GM10847 (cell line): Measurements from ENCODE around the gene SERPINA1.

Experiments
- POLR2A ChIP-seq: IDR thresholded peaks from 2 replicates; pipeline ENCODE4 v1.6.1; 2011; ENCODE audit not compliant: insufficient read length; ENCODE audit errors: extremely low read depth

The SERPINA1 gene

DNA sequence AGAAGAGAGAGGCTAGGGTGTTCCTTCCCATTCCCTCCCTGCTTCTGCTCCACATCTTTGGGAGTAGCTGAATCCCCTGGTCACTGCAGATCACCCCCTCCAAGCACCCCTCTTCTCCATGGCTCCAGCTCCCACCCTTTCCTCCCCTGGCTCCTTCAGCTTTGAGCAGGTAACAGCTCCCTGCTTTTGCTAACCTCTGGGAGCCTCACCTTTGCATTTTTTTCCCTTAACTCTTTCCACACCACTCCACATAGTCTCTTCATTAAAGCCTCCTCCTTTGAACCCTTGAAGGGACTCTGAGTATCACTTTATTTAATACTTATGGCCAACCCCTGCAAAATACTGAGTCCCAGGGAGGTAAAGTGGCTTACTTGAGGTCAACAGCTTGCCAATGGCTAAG, 39.6 kb downstream of the SERPINA1 start:
- no peak for TF ChIP-seq POLR2A

DNA sequence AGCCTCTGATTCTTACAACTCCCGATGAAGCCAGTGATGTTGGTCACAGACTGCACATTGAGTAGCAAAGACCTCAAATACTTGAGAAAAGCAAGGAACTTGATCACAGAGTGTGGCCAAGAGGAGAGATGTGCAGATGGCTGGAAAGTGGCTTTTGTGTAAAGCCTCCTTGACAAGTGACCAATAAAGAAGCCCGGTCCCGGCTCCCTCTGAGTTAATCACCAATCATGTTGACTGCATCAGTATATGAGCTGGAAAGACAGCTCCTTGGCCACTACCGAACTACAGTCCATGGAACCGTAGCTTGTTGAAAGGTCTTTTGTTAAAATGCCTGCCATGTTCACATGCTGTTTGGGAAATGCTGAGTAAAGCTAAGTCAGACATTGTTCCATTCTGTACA, 41.6 kb downstream of the SERPINA1 start:
- TF ChIP-seq POLR2A = no peak

DNA sequence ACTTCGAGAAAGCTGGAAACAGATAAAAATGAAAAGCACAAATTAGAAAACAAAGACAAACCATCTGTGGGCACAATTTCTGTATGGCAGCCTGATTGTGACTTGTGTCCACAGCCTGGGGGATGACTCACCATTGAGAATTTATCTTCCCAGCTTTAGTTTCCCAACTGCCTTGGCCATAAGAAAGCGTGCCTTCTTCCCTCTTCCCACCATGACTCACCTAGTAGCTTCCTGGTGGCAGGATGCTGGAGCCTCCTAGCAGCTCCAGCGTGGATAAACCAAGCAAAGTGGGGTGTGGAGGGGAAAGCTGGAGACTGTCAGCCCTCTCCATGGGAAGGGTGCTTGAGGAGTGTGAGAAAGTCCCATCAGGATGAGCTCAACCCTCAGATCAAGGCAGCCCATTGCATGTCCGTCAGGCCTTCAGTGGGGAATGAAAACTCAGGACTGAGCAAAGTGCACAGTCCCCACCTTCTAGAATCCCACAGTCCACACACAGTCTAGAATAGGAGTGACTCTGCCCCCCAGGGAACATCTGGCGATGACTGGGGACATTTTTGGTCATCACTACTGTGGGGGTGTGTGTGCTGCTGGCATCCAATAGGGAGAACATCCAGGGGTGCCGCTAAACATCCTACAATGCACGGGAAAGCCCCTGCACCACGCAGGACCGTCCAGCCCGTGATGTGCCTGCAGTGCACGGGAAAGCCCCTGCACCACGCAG, 42.9 kb downstream of the SERPINA1 start:
- no peak for TF ChIP-seq POLR2A

DNA sequence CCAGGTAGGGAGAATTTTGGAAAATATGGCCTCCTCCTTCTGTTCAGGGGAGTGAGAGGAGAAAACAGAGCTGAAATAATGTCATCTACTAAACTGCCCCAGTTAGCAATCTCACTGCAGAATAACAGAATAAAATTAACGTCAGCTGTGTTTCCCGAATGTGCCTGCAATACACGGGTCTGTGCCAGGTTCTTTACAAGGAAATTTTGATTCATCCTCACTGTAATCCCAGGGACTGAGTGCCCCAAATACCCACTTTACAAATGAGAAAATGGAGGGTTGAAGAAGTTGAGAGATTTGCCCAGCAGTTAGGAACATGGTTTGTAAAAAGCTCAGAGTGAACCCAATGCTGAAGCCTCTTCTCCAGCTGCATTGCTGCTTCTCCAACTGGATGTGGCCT, 44.0 kb downstream of the SERPINA1 start:
- TF ChIP-seq POLR2A = no peak

DNA sequence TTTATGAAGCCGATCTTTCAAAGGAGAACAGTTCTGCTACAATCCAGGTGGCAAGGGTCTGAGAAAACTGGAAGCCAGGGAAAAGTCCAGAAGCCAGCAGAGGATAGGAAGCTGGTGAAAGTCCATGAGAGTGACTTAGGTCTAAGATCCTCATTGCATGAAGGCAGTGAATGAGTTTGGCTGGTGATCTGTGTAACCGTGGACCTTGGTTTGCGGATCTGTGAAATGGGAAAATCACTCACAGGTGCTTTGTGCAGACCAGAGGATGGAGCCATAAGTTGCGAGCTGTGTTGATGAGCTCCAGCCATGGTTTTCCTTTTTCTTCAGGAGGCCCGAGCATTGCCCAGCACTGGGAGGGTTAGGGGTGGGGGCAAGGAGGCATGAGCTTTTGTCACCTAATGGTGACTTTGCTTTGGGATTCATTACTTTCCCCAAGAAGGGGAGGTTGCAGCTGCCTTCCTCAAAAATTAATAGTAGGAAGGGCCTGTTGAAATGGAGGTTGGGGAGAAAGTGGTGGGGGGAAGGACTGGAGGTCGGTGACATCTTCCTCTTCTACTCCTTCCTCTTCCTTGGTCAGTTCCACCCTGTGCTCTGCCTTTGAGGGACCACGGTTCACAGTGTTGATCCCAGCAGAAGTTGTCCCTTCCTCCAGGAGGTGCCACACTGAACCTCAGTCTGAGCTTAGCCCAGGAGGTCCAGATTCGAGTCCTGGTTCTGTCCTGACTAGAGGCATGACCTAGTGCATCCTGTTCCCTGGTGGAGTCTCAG, 45.0 kb downstream of the SERPINA1 start:
- TF ChIP-seq POLR2A = no peak

DNA sequence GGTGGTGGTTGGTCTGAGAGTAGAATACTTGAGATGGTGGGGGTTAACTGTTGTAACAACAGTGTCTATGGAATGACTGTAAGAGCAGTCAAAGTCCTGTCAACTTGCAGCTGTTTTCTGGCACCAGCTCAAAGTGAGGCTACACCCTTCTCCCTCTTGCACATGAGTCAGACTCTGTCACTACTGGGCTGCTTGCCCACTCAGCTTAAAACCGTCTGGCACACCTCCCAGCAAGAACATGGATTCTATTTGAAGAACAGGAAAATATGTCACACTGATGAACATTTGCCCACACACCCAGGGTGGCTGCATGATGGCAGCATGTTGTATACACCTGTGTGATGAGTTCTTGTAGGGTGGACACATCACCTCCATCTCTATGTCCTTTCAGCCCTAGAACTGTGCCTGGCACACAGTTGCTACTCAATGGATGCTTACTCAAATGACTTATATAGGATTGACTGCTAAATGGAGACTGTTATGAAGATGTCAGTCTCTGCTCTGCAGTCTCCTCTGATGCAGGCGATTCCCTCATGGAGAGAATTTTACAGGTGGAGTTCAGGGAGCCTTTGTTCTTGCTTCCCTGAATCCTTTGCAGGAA, 46.0 kb downstream of the SERPINA1 start:
- TF ChIP-seq POLR2A = no peak

DNA sequence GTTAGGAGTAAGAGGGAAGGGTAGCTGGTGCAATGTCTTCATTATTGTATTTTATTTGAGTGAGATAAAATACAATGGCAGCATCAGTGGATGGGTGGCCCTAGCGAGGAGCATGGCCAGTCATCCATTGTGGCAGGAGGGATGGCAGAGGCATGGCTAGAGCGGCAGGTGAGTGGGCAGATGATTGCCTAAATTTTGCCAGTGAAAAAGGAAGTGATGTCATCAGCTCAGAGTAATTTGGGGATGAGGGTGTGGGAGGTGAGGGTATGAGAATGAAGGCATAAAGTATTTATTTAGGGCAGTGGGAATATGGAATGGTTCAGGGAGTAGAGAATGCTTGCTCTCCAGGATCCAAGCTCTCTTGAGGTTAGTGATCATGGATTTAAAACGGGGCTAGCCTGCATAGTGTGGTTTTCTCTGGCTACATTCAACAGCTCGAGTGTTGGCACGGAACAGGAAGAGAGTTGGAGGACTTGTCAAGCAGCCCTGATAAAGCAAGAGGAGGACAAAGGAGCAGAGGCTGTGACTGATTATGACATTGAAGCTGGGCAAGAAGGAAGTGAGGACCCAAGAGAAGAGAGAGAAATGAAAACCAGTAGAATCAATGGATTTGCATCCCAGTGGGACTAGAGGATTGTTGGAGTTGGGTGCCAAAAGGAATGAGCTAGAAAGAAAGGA, 46.6 kb downstream of the SERPINA1 start:
- TF ChIP-seq POLR2A = no peak

DNA sequence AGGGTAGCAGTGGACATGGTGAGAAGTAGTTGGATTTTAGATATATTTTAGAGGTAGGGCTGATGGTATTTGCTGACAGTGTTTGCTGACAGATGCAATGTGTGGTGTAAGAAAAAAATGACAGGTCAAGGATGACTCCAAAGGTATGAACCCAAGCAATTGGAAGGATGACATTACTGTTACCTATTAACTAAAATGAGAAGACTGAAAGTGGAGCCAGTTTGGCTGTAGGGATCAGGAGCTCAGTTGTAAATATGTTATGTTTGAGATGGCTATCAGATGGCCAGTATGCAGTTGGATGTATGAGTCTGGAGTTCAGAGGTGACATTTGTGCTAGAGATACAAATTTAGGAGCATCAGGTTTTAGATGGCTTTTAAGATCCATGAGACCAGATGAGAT, 47.9 kb downstream of the SERPINA1 start:
- TF ChIP-seq POLR2A = no peak

DNA sequence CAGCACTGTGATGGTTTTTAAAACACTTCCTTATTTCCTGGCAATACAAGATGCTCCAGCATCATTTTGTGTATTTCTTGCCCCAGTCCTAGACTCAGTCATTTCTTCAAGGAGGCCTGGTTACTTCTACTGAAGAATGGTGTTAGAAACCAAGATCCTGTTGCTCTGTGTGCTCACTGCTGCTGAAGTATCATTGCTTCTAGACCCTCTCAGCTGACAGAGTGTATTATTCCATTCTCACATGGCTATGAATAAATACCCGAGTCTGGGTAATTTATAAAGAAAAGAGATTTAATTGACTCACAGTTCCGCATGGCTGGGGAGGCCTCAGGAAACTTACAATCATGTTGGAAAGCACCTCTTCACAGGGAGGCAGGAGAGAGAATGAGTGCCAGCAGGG, 50.4 kb downstream of the SERPINA1 start:
- no peak for TF ChIP-seq POLR2A

DNA sequence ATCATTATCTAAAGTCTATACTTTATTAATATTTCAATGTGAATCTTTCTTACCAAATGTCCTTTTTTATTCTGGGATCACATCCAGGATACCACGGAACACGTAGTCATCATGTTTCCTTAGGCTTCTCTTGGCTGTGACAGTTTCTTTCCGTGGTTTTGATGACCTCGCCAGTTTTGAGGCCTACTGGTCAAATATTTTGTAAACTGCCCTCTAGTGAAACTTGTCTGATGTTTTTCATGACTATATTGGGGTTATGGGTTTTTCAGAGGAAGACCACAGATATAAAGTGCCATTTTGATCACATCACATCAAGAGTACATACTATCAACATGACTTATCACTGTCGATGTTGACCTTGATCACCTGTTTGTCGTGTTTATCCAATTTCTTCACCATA, 51.1 kb downstream of the SERPINA1 start:
- no peak for TF ChIP-seq POLR2A

DNA sequence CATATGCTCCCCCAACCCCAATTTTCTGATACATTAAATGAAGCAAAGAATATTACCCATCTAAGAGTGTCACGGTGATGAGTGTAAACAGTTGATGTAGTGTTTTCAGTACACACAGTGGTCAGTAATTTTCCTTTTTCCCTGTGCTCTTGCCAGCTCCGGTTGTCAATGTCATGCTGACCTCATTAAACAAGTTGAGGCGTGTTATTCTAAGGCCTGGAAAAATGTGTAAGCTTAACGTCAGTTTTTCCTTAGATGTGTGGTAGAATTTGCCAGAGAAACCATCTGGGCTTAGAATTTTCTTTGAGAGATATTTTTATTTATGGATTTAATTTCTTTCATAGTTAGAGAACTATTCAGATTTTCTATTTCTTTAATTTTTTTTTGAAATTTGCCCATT, 53.5 kb downstream of the SERPINA1 start:
- no peak for TF ChIP-seq POLR2A

DNA sequence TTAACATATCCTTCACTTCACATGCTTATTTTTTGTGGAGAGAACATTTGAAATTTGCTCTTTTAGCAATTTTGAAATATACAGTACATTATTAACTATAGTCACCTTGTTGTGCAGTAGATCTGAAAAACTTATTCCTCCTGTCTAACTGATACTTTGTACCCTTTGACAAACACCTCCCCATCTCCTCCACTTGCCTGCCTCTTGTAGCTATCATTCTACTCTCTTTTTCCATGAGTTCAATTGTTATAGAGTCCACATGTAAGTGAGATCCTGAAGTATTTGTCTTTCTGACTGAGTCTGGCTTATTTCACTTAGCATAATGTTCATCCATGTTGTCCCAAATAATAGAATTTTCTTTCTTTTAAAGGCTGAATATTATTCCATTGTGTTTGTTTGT, 55.8 kb downstream of the SERPINA1 start:
- no peak for TF ChIP-seq POLR2A

DNA sequence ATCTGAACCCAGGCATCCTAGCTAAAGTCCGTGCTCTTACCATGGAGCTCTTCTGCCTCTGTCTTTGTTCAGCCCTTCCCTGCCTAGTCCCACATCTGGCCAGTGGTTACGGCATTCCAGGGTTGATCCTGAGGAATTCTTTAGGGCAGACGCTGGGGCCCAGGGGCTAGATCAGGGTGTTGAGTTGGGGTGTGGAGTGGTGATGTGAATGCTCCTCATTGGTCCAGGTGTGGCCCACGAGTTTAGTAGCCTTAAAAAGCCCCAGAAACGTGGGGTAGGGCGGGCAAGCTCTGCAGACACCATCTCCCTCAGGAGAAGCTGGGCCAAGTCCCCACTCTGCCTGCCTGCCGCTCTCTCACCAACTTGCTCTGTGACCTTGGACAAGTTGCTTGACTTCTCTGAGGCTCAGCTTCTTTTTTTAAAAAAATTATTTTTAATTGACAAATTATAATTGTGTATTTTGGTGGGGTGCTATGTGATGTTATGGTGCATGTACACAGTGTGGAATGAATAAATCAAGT, 56.3 kb downstream of the SERPINA1 start:
- no peak for TF ChIP-seq POLR2A

DNA sequence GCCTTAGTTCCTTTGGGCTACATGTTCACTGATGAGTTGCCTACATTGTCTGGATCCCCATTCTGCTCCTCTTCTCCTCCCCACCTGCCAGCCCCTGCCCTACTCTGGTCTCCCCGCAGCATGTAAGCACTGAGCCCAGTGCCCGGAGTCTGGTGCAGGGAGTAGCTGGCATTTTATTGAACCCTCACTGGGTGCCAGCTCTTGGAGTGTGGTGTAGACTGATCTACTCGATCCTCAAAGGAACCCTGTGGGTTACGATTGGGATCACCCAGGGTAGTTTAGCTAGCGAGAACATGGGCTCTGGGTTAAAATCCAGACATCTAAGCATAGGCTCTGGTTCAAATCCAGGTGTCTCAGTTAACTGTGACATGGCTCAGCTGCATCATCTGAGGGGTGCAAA, 56.9 kb downstream of the SERPINA1 start:
- no peak for TF ChIP-seq POLR2A

DNA sequence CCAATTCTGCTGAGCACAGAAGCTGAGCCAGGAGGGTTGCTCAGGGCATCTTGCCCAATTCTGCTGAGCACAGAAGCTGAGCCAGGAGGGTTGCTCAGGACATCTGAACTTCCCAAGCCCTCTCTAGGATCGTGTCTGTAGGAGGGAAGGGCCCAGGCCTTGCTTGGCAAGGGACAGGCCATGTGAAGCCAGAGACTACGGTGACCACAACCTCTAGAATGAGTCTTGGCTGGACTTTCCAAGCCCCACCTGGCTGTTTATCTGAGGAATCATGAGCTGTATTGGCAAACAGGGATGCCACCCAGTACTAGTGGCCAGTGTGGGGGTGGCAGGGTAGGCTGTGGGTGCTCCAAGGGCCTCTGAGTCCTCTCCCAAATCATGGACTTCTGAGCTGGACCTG, 57.5 kb downstream of the SERPINA1 start:
- TF ChIP-seq POLR2A = no peak
